GM19372 (cell line): ENCODE data around the gene GRIFIN.

ENCODE experiments used
- ATAC-seq: cut with Tn5 transposase; IDR thresholded peaks from one replicate; pipeline ENCODE4 v1.9.1; 2021; ENCODE audit warnings: mild to moderate bottlenecking, low read depth, moderate library complexity; ENCODE audit not compliant: unreplicated experiment

The GRIFIN gene

DNA sequence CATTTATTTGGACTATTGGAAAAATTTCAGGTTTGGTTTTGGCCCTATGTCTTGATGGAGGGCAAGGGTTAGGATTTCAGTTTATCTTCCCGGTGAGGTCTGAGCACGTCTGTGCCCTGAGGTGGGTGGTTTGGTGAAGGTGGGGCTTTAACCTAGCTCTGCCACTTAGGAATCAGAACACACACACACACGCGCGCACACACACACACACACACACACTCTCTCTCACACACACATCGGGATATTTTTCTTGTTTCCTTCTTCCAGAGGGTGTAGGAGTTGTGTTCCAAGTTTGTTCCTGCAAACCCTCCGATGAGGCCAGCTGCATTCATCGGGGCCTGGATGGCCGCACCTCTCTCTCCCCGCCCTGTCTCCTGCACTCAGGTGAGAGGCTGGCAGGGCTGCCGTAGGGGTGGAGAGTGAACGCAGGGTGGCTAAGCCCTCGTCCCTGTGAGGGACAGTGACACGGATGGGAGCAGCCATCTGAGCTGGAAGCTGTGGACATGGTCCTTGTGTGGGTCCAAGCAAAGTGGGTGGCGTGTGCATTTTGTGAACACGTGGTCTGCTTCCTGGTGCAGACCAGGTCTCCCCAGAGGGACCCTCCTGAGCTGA lies 38.6 kb downstream of the GRIFIN start:
- ATAC-seq, result no peak

DNA sequence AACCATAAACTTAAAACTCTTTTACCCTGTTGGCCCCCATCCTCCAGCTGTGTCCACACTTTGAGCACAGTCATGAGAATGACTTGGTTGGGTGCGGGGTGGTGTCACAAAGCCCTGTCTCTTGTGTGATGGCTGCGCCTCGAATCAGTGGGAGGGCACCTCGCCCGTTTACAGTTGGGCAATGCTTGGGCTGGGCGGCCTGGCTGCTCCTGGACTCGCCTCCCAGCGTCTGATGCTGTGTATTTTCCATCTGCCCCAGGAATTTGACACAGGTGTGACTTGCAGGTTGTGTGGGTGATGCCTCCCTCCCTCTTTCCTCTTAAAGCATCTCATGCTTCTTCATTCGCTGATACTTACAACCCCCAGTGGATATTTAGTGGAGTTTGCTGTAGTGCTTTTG lies 39.1 kb downstream of the GRIFIN start:
- no peak for ATAC-seq

DNA sequence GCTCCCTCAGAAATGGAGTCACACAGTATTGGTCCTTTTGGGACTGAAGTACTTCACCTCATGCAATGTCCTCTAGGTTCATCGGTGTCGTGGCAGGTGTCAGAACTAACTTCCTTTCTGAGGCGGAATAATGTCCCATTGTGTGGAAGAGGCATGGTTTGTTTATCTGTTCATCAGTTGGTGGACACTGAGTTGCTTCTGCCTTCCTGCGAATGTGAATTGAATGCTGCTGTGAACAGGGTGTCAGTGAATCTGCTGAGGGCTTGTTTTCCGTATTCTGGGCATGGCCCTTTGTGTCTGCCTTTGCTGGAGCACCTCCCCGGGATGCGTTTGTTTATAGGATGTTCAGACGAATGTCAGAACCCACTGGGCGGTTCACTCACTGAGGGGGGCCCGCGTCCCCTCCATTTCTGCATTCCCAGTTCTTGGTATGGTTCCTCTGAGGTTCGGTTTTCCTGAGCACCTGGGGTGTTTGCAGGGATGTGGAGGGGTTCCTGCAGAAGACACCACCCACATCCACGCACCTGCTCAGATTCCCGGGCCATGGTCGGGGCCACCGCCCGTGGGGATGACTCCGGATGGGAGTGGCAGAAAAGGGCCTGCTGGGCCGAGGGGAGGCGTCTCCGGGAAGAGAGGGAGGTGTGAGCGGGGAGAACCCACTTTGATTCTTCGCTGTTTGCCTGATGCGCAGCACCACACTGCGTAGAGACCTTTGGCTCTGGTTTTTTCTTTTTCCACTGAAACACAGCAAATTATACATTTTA lies 39.7 kb downstream of the GRIFIN start:
- no peak for ATAC-seq

DNA sequence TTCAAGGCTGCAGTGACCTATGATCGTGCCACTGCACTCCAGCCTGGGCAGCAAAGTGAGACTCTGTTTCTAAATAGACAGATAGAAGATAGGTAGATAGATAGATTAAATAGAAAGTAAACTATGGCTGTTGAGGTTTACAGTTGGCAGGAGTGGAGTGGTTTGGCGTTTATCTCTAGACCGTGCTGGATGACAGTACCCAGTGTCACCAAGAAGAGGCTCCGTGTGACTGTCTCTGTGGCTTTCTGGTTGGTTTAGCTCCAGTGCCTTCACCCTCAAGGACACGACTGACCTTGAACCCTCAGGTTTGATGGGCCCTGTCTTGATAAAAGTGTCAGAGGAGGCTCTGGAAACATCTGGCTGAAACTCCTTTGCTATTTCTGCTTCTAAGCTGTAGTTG lies 41.1 kb downstream of the GRIFIN start:
- no peak for ATAC-seq

DNA sequence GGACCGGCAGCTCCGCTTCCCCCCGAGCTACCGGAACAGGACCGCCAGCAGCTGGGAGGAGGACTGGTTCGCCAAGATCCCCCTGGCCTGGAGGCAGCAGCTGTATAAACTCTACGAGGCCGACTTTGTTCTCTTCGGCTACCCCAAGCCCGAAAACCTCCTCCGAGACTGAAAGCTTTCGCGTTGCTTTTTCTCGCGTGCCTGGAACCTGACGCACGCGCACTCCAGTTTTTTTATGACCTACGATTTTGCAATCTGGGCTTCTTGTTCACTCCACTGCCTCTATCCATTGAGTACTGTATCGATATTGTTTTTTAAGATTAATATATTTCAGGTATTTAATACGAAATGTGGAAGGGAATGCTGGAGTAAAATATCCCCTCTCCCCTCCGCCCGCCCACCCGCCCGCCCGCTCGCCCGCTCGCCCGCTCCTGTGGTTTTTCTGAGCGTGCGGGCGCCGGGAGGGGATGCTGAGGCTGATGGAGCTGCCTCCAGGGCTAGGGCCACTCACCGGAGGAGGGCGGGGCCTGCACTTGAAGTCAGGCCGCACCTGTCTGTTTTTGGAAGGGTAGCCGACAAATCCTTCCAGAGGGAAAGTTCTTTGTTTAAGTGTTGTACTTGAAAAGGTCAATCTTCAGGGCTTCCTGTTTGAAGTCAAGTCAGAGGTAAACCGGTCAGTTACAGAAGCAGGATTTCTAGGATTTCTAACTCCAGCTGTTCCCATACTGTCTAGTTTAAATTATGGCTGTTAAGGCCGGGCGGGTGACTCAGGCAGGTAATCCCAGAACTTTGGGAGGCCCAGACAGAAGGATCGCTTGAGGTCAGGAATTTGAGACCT lies 42.3 kb downstream of the GRIFIN start:
- ATAC-seq, result no peak

DNA sequence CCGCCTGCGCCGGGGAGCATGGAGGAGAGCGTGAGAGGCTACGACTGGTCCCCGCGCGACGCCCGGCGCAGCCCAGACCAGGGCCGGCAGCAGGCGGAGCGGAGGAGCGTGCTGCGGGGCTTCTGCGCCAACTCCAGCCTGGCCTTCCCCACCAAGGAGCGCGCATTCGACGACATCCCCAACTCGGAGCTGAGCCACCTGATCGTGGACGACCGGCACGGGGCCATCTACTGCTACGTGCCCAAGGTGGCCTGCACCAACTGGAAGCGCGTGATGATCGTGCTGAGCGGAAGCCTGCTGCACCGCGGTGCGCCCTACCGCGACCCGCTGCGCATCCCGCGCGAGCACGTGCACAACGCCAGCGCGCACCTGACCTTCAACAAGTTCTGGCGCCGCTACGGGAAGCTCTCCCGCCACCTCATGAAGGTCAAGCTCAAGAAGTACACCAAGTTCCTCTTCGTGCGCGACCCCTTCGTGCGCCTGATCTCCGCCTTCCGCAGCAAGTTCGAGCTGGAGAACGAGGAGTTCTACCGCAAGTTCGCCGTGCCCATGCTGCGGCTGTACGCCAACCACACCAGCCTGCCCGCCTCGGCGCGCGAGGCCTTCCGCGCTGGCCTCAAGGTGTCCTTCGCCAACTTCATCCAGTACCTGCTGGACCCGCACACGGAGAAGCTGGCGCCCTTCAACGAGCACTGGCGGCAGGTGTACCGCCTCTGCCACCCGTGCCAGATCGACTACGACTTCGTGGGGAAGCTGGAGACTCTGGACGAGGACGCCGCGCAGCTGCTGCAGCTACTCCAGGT lies 43.1 kb downstream of the GRIFIN start:
- ATAC-seq, result no peak

DNA sequence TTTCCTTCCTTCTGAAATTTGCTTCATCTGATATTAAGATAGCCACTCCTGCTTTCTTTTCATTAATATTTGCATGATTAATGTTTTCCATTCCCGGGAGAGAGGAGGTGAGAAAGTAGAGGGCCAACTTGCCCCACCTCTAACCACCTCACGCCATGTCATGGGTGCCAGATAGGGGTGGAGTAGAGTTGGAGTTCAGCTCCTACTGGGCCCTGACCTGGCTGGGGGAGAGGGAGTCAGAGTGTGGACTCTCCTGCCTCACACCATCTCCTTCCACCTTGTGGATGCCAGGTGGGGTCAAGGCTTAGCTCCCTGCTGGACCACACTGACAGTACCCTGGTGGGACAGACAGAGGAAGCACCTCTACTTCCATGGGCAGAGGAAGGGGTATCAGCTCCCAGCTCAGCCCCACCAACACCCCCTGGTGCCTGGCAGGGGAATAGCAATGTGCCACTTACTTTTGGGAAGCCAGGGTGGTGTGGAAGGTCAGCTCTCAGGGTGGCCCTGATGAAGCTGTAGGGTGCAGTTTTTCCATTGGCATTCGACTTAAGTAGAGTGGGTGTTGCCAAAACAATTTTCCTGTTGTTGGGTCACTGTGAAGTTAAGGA lies 44.8 kb downstream of the GRIFIN start:
- no peak for ATAC-seq

DNA sequence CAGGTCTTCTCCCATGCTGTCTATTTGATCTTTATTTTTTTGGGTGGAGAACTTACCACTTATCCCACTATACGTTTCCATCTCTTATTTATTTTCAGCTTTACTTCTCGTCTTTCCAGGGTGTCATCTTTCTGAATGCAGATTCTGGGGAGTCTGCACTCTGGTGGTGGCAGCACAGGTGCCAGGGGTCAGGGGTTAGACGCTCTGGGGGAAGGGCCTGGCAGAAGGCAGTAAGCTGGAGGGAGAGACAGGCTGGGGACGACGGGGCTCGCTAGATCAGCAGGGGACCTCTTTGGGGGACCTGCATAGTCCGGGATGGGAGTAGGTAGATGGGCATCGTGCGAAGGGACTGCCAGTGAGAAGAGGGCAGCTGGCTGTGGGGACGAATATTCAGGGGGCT lies 50.4 kb downstream of the GRIFIN start:
- ATAC-seq, result no peak
